ENCODE measurements around the gene CABLES1. TPM values are rescaled to one million over a fixed set of nuclear protein-coding genes. Genes with fewer than 3 reads are reported as not detected.

CABLES1 gene
- total RNA-seq, 1 donor from 2014 or later, result 18.3 TPM

DNA sequence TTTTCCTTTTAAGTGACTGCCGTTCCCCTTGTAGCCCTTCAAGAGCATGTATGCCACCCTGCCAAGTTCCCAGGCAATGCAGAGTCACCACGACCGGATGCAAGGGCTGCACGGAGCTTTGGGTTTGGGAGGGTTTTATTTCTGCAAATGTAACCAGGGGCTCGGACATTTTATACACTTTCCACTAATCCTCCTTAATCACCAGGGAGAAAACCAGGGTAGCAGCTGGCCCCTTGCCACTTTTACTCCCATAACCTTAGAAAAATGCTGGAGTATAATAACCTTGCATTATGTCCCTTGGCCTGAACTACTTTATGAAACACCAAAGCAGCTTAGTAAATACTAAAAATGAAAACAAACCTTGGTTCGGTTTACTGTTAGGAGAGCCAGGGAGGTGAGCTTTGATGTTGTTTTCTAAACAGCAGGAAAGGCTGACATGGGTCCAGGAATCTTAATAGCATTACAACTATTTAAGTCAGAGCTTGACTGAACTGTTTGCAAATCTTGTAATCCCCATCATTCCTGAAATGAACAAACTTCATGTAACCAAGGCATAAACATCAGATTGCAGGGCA, 165.0 kb downstream of the CABLES1 start:
- peak; percentile 52 for DNase-seq (ENCODE audit: low spot score)

DNA sequence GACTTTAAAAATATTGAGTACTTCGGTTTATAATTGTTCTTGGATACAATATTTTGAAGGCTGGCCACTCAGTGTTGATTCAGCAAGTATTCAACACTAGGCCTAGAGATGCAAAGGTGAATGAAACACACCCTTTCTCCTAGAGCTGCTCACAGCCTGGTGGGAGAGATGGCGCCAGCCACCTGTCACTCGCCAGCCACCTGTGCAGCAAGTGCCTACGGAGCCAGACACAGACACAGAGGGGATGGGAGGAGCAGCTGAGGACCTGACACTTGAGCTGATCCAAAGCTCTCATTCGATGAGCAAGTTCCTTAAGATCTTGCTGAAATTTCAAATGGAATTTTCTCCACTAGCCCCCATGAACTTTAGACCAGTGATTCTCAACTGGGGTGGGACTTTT, 166.7 kb downstream of the CABLES1 start:
- no peak for DNase-seq (ENCODE audit: low spot score)

DNA sequence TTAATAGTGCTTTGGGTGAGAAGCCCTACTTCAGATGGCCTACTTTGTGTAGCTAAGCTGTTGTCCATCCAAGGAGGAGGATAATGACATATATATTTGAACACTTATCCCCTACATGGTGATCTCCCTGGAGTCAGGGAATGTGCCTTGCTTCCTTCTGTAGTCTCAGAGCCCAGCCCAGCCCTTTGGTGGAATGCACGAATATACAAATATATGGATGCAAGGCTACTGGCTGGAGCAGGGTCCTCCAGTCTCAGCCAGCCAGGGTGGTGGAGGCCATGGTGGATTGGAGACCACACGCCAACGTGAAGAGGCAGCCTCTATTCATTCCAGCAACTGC, 167.2 kb downstream of the CABLES1 start:
- no peak for DNase-seq (ENCODE audit: low spot score)

DNA sequence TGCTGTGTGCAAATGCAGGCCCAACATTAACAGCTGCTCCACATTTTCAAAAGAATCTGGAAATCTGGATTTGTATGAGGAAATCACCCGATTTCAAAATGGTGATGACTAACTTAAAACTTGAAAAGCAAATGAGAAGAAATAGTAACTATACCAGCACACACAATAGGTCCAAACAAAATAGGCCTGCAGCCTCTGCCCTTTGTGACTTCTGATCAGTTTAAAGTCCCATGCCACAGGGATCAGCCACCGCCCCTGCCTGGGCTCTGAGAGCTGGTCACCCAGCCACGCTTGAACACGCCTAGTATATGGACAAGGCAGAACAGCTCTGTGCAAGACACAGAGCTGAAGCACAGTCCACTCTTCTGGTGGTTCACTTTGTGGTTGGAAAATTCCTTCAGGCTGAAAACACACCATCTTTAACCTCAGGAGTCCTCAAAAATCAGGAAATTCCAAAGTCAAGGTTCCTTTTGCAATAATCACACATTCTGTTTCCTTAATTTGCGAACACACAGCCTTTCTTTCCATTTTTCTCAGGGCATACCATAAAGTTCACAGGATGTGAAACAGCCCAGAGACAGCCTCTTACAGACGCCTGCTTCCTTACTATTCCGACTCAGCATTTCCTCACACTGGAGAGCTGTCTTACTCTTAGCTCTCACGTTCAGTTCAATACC, 167.7 kb downstream of the CABLES1 start:
- peak; percentile 40 for DNase-seq (ENCODE audit: low spot score)

DNA sequence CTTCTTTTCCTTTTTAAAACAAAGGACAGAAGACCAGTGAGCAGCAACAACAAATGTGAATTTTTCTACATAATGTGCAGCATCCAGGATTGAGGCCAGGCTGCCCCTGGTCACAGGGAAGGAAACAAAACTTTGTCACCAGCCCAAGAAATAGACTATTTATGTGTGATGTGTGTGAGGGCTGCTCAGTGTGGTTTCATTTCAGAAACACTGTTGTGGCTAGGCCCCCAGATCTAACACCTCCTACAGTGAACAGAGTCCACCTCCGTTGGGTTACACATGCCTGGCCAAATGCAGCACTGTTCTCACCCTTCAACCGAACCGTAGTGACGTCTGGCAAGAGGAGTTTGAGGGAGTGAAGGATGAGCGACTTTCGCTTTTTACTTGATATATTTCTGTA, 171.5 kb downstream of the CABLES1 start:
- no peak for DNase-seq (ENCODE audit: low spot score)

DNA sequence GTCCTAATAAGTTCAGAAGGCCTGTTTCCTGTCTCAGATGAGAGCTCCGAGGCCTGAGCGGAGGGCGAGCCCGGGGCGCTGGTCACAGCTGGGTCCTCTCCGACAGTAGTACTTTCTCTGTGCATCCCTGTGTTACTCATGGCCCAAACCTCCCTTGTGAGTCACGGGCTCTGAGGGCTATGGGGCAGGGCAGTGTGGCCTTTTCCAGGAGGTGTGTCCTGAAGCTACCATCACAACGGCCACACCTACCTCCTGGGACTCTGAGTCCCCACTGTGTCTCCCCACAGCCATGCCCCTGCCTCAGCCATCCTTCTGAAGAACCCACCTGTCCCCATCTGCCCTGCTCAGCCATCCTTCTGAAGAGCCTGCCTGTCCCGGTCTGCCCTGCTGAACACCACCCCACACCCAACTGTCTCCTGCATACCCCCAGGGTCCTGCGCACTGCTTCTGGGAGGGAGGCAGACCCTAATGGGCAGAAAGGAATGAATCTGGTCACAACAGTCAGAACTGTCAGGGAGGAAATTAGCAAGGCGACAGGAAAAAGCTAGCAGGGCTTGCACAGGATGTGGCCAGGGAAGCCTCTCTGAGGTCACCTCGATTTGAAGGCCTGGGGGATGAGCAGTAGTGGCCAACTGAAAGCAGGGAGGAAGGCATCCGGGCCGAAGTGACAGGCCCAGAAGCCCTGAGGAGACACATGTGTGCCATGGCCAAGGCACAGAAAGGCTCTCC, 172.4 kb downstream of the CABLES1 start:
- no peak for DNase-seq (ENCODE audit: low spot score)

Other genes starting within 250 kb of the CABLES1 start
- gene RBBP8, start 202.2 kb upstream of the CABLES1 start, total RNA-seq (ENCODE audit: insufficient read depth, low replicate concordance), result 27.4 TPM

Measured in umbilical cord (tissue), 2 donors.